ENCODE measurements around the gene ALG9. TPM values are rescaled to one million over a fixed set of nuclear protein-coding genes. Genes with fewer than 3 reads are reported as not detected.

ALG9 gene
- total RNA-seq, 4 donors from 2014 or later, result 23.6 to 60.2 (median 49.4) TPM

GRCh38 chr11:111798279-111798678 is 73.1 kb downstream of the ALG9 start:
- H3K27me3 ChIP-seq, result no peaks in the 10 kb centered on the region
- H3K36me3 ChIP-seq, result no peaks in the 10 kb centered on the region
- intact Hi-C loops (cut with DNase I; ENCODE audit: low total_unique reads), result no loop called here
- DNase-seq, result no peak
- TF ChIP-seq CTCF (IDR thresholded peaks at IDR 0.05), result no peak
- no peak for TF ChIP-seq POLR2A (IDR thresholded peaks at IDR 0.05)
- H3K27ac ChIP-seq, result no peak overlapping the region
- no peaks in the 10 kb centered on the region for H3K9me3 ChIP-seq
- no peak overlapping the region for H3K4me3 ChIP-seq
- no peaks in the 10 kb centered on the region for H3K4me1 ChIP-seq

GRCh38 chr11:111797145-111797581 is 74.2 kb downstream of the ALG9 start:
- no peak overlapping the region for H3K4me3 ChIP-seq
- no peak for DNase-seq
- H3K27me3 ChIP-seq, result no peaks in the 10 kb centered on the region
- intact Hi-C loops (cut with DNase I; ENCODE audit: low total_unique reads), result no loop called here
- no peaks in the 10 kb centered on the region for H3K4me1 ChIP-seq
- TF ChIP-seq CTCF (IDR thresholded peaks at IDR 0.05), result no peak
- TF ChIP-seq POLR2A (IDR thresholded peaks at IDR 0.05), result no peak
- no peak overlapping the region for H3K27ac ChIP-seq
- H3K36me3 ChIP-seq, result no peaks in the 10 kb centered on the region
- no peaks in the 10 kb centered on the region for H3K9me3 ChIP-seq

GRCh38 chr11:111796696-111797095 is 74.7 kb downstream of the ALG9 start:
- intact Hi-C loops (cut with DNase I; ENCODE audit: low total_unique reads), result no loop called here
- Histone ChIP-seq H3K4me1 (no peaks in the 10 kb centered on the region), H3K4me3 (no peak overlapping the region), H3K36me3 (no peaks in the 10 kb centered on the region), H3K27me3 (no peaks in the 10 kb centered on the region), H3K9me3 (no peaks in the 10 kb centered on the region), H3K27ac (no peak overlapping the region)
- DNase-seq, result no peak
- TF ChIP-seq CTCF (IDR thresholded peaks at IDR 0.05) (no peak), POLR2A (IDR thresholded peaks at IDR 0.05) (no peak)

GRCh38 chr11:111795334-111795985 is 75.9 kb downstream of the ALG9 start:
- no peak for TF ChIP-seq CTCF (IDR thresholded peaks at IDR 0.05)
- TF ChIP-seq POLR2A (IDR thresholded peaks at IDR 0.05), result no peak
- H3K27me3 ChIP-seq, result no peaks in the 10 kb centered on the region
- intact Hi-C loops (cut with DNase I; ENCODE audit: low total_unique reads), result no loop called here
- no peaks in the 10 kb centered on the region for H3K4me1 ChIP-seq
- no peak overlapping the region for H3K4me3 ChIP-seq
- no peak for DNase-seq
- no peak overlapping the region for H3K27ac ChIP-seq
- no peaks in the 10 kb centered on the region for H3K9me3 ChIP-seq
- no peaks in the 10 kb centered on the region for H3K36me3 ChIP-seq

GRCh38 chr11:111793863-111794262 is 77.5 kb downstream of the ALG9 start:
- H3K27me3 ChIP-seq, result no peaks in the 10 kb centered on the region
- H3K4me1 ChIP-seq, result no peaks in the 10 kb centered on the region
- intact Hi-C loops (cut with DNase I; ENCODE audit: low total_unique reads), result no loop called here
- DNase-seq, result no peak
- H3K36me3 ChIP-seq, result no peaks in the 10 kb centered on the region
- H3K4me3 ChIP-seq, result no peak overlapping the region
- TF ChIP-seq POLR2A (IDR thresholded peaks at IDR 0.05) (no peak), CTCF (IDR thresholded peaks at IDR 0.05) (no peak)
- no peak overlapping the region for H3K27ac ChIP-seq
- H3K9me3 ChIP-seq, result no peaks in the 10 kb centered on the region
